B cell (primary cell): ENCODE results near the gene SMYD2. TPM values are rescaled to one million over a fixed set of nuclear protein-coding genes. Genes with fewer than 3 reads are reported as not detected.

Source experiments
- ATAC-seq: fragments of 200-7000 bp; cut with Tn5 transposase; one replicate; pipeline ENCODE4 v1.10.0; 2021; ENCODE audit warnings: low read depth, mild to moderate bottlenecking, moderate number of reproducible peaks, moderate library complexity
- CTCF ChIA-PET: fragments of 350-600 bp; sonication (Branson Sonifier 250); formaldehyde crosslinking; loops from one replicate; lab custom pipeline; 2021; ENCODE audit warnings: antibody characterized with exemption, inconsistent platforms; lab: Charles Lee
- POLR2A ChIA-PET: fragments of 350-600 bp; sonication (Branson Sonifier 250); formaldehyde crosslinking; loops from one replicate; lab custom pipeline; 2021; ENCODE audit warnings: antibody characterized with exemption; lab: Charles Lee
- DNase-seq: peaks from one replicate; pipeline ENCODE4 v3.0.0; 2013
- H2AFZ ChIP-seq: 2 replicates; pipeline ENCODE4 v1.6.1; 2012; ENCODE audit warnings: mild to moderate bottlenecking, low read depth, low read length; ENCODE audit not compliant: insufficient read depth, poor library complexity, severe bottlenecking
- H3K27ac ChIP-seq, 2 donors: 1 replicate in 1 of 2; 2 replicates in 1 of 2; pipeline ENCODE4 v1.5.1; 2012 to 2013; ENCODE audit warnings: low read length in 2 of 2, mild to moderate bottlenecking in 2 of 2, moderate library complexity in 1 of 2
- H3K27me3 ChIP-seq, 4 experiments: fragments of 200-600 bp in 1 of 4; sonication (generic) in 1 of 4; replicated peaks in 1 of 4; 1 replicate in 2 of 4; 2 replicates in 2 of 4; pipeline versions ENCODE4 v1.6.1 to v1.7.0; 2013 to 2016; ENCODE audit warnings: low read length in 3 of 4, mild to moderate bottlenecking in 2 of 4, mixed read lengths in 1 of 4, moderate library complexity in 1 of 4; ENCODE audit not compliant: insufficient read depth in 4 of 4, control insufficient read depth in 3 of 4; ENCODE audit errors: control extremely low read depth in 1 of 4
- H3K36me3 ChIP-seq, 2 experiments: replicated peaks in 1 of 2; 1 replicate in 1 of 2; 2 replicates in 1 of 2; pipeline versions ENCODE4 v1.6.1 to v1.7.1; 2013; ENCODE audit warnings: low read length in 1 of 2; ENCODE audit not compliant: insufficient read depth in 2 of 2, control insufficient read depth in 1 of 2; ENCODE audit errors: control extremely low read depth in 1 of 2, extremely low read depth in 1 of 2
- H3K4me1 ChIP-seq, 2 donors: fragments of 200-600 bp in 1 of 2; sonication (generic) in 1 of 2; 1 replicate in 1 of 2; 2 replicates in 1 of 2; pipeline versions ENCODE4 v1.5.1 to v1.6.1; 2013 to 2017; ENCODE audit warnings: low read length in 2 of 2; ENCODE audit not compliant: control insufficient read depth in 2 of 2, insufficient read depth in 2 of 2
- H3K4me2 ChIP-seq: replicated peaks from 2 replicates; pipeline ENCODE3; 2012; ENCODE audit warnings: mild to moderate bottlenecking, low read depth, low read length; ENCODE audit not compliant: poor library complexity, severe bottlenecking
- H3K4me3 ChIP-seq, 5 experiments: fragments of 200-600 bp in 1 of 5; sonication (generic) in 1 of 5; 1 replicate in 3 of 5; 2 replicates in 2 of 5; pipeline versions ENCODE4 v1.5.1 to v1.7.0; 2011 to 2016; ENCODE audit warnings: low read length in 4 of 5, mild to moderate bottlenecking in 4 of 5, low read depth in 2 of 5, control low read depth in 1 of 5, moderate library complexity in 1 of 5; ENCODE audit not compliant: insufficient read depth in 1 of 5; ENCODE audit errors: control extremely low read depth in 1 of 5, extremely low read depth in 1 of 5
- H3K79me2 ChIP-seq: fragments of 200-600 bp; sonication (generic); one replicate; pipeline ENCODE4 v1.6.0; 2016; ENCODE audit warnings: low read length; ENCODE audit not compliant: control insufficient read depth, insufficient read depth
- H3K9ac ChIP-seq: fragments of 200-600 bp; sonication (generic); 2 replicates; pipeline ENCODE4 v1.6.1; 2017; ENCODE audit warnings: mild to moderate bottlenecking, low read length, moderate library complexity
- H3K9me3 ChIP-seq, 3 donors: one replicate each; pipeline versions ENCODE4 v1.6.1 to v1.7.1; 2013; ENCODE audit warnings: low read length in 2 of 3; ENCODE audit not compliant: control insufficient read depth in 2 of 3, insufficient read depth in 1 of 3; ENCODE audit errors: control extremely low read depth in 1 of 3
- H4K20me1 ChIP-seq: 2 replicates; pipeline ENCODE4 v1.6.0; 2012; ENCODE audit warnings: mild to moderate bottlenecking, low read length; ENCODE audit not compliant: insufficient read depth, control insufficient read depth, poor library complexity, severe bottlenecking
- H3K27ac Mint-ChIP-seq: one replicate; pipeline ENCODE4 v1.8.0; 2021; ENCODE audit warnings: mixed read lengths
- H3K27me3 Mint-ChIP-seq: one replicate; pipeline ENCODE4 v1.8.0; 2021; ENCODE audit warnings: mixed read lengths
- H3K4me1 Mint-ChIP-seq: one replicate; pipeline ENCODE4 v1.8.0; 2021; ENCODE audit warnings: mixed read lengths
- H3K4me3 Mint-ChIP-seq: one replicate; pipeline ENCODE4 v1.8.0; 2021; ENCODE audit warnings: mixed read lengths
- H3K9me3 Mint-ChIP-seq: one replicate; pipeline ENCODE4 v1.8.0; 2022; ENCODE audit warnings: mixed read lengths; ENCODE audit not compliant: insufficient read depth
- EZH2 ChIP-seq: IDR thresholded peaks from 2 replicates; pipeline ENCODE4 v1.6.1; 2012; ENCODE audit warnings: borderline replicate concordance, low read depth, mild to moderate bottlenecking, moderate library complexity, low read length; ENCODE audit not compliant: insufficient read depth, poor library complexity, severe bottlenecking
- WGBS: methylation state at CpG from one replicate; pipeline ENCODE4 v1.1.5; 2013; ENCODE audit warnings: missing lambda C conversion rate; ENCODE audit not compliant: insufficient coverage; 5-methylcytosine and 5-hydroxymethylcytosine counted together
- intact Hi-C: fragments of 100-400 bp; cut with micrococcal nuclease; formaldehyde crosslinking; loops from one replicate; pipeline ENCODE4 v1.10.0; 2022
- polyA plus RNA-seq: library from polyadenylated mRNA; depleted of rRNA; stranded (reverse); fragments of >200 nt; gene quantifications from 2 replicates; pipeline ENCODE4 v1.2.3, GENCODE V29; 2012
- total RNA-seq, 2 donors: library from RNA; stranded (reverse); fragments of 120-200 nt in 1 of 2; gene quantifications; 1 replicate in 1 of 2; 2 replicates in 1 of 2; pipeline versions ENCODE4 v1.2.3 to v1.2.4, GENCODE V29; 2013 to 2022
- TF ChIP-seq, protein P1 (sequence below): fragments of 200-600 bp; IDR thresholded peaks from one replicate; pipeline ENCODE4 v1.8.0; 2022; ENCODE audit warnings: antibody characterized with exemption, mild to moderate bottlenecking

SMYD2 gene
- total and polyA plus RNA-seq, 2 donors (not counting 1 experiment from before 2014, with no cell fraction given): 21.2 to 29.1 TPM

DNA sequence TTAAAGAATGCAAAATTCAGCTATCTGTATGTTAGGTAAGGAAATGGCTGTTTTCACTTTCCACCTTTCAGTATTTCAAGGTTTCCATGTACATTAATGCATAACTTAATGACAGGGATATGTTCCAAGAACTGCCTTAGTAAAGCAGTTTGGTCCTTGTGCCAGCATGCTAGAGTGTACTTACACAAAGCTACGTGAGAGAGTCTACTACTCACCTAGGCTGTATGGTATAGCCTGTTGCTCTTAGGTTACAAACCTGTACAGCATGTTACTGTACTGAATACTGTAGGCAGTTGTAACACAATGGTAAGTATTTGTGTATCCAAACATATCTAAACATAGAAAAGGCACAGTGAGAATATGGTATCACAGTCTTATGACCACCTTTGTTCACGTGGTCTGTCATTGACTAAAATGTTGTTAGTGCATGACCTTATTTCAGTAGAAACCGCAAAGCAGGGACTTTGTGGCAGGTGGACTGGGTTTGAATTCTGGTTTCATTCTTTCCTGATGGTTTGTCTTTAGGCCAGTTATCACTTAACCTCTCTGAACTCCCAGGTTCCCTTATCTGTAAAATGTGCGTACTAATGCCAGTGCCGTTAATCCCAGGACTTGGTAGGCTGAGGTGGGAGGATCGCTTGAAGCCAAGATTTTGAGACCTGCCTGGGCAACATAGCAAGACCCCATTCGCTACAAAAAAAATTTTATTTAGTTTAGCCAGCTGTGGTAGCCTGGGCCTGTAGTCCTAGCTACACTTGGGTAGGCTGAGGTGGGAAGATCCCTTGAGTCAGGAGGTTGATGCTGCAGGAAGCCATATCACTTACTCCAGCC, 4.9 kb downstream of the SMYD2 start:
- CTCF ChIA-PET: interaction anchor here (1.1 kb wide), 2 partner anchors 24 to 48 kb away, joined by 3 to 5 read pairs; no protein-coding TSS in a partner anchor
- POLR2A ChIA-PET: no interaction called here
- no peaks in the 10 kb centered on the region for H3K27me3 ChIP-seq
- peaks cover 36% of the 10 kb centered on the region for H4K20me1 ChIP-seq
- no peak overlapping the region for H3K4me3 Mint-ChIP-seq
- H3K27ac ChIP-seq: no peak overlapping the region
- H3K9me3 ChIP-seq: no peaks in the 10 kb centered on the region
- H2AFZ ChIP-seq: no peak overlapping the region
- H3K4me2 ChIP-seq: no peak overlapping the region
- no peak overlapping the region for H3K9ac ChIP-seq
- H3K9me3 Mint-ChIP-seq: no peaks in the 10 kb centered on the region
- peaks cover 18% of the 10 kb centered on the region for H3K4me1 Mint-ChIP-seq
- 100% methylated on average over 5 of the region's 7 CpGs for WGBS
- H3K4me1 ChIP-seq: peaks cover 11 to 16% of the 10 kb centered on the region in 2 donors
- intact Hi-C loops: no loop called here
- TF ChIP-seq, protein P1, sequence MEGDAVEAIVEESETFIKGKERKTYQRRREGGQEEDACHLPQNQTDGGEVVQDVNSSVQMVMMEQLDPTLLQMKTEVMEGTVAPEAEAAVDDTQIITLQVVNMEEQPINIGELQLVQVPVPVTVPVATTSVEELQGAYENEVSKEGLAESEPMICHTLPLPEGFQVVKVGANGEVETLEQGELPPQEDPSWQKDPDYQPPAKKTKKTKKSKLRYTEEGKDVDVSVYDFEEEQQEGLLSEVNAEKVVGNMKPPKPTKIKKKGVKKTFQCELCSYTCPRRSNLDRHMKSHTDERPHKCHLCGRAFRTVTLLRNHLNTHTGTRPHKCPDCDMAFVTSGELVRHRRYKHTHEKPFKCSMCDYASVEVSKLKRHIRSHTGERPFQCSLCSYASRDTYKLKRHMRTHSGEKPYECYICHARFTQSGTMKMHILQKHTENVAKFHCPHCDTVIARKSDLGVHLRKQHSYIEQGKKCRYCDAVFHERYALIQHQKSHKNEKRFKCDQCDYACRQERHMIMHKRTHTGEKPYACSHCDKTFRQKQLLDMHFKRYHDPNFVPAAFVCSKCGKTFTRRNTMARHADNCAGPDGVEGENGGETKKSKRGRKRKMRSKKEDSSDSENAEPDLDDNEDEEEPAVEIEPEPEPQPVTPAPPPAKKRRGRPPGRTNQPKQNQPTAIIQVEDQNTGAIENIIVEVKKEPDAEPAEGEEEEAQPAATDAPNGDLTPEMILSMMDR: no peak
- TF ChIP-seq EZH2: no peak
- no peak overlapping the region for H3K27ac Mint-ChIP-seq
- H3K79me2 ChIP-seq: peaks cover 71% of the 10 kb centered on the region
- DNase-seq (no peak), ATAC-seq (no peak)
- H3K4me3 ChIP-seq: no peak overlapping the region
- H3K27me3 Mint-ChIP-seq: no peaks in the 10 kb centered on the region
- peaks cover 0 to 2% of the 10 kb centered on the region in 2 experiments for H3K36me3 ChIP-seq

DNA sequence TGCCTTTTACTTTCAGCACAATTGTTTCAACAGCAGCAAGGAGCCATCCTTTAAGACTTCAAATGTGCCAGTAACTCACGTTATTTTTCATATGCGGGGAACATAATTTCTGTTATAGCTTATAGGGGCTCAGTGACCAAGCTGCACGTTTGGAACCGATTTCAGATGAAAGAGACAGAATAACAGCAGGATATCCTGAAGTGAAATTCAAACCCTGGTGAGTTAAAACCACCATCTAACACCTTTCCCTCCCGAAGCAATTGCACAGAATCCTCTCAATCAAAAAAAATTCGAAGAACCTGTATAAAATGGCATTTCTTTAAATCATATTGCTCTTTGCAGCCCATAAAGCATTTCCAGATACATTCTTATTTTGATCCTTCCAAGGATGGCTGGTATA, 6.9 kb downstream of the SMYD2 start:
- Mint-ChIP-seq H3K27ac (no peak overlapping the region), H3K4me3 (no peak overlapping the region), H3K27me3 (no peaks in the 10 kb centered on the region), H3K9me3 (no peaks in the 10 kb centered on the region), H3K4me1 (peaks cover 5% of the 10 kb centered on the region)
- 100% methylated on average over 2 of the region's 6 CpGs for WGBS
- peaks cover 30% of the 10 kb centered on the region for H4K20me1 ChIP-seq
- TF ChIP-seq, protein P1: no peak
- TF ChIP-seq EZH2: no peak
- DNase-seq (no peak), ATAC-seq (no peak)
- POLR2A ChIA-PET: no interaction called here
- H3K4me1 ChIP-seq: peaks cover 0 to 2% of the 10 kb centered on the region in 2 donors
- H3K36me3 ChIP-seq: peaks cover 0 to 2% of the 10 kb centered on the region in 2 experiments
- intact Hi-C loops: no loop called here
- peaks cover 61% of the 10 kb centered on the region for H3K79me2 ChIP-seq
- H3K9ac ChIP-seq: no peak overlapping the region
- no peak overlapping the region for H3K4me2 ChIP-seq
- H2AFZ ChIP-seq: no peak overlapping the region
- H3K9me3 ChIP-seq: no peaks in the 10 kb centered on the region
- no peak overlapping the region for H3K4me3 ChIP-seq
- no peak overlapping the region for H3K27ac ChIP-seq
- CTCF ChIA-PET: interaction anchor here (1.8 kb wide), 1 partner anchor 26 kb away, joined by 4 read pairs; no protein-coding TSS in a partner anchor
- no peaks in the 10 kb centered on the region for H3K27me3 ChIP-seq
